ENCODE data around the gene ATP1B1. TPM values are rescaled to one million over a fixed set of nuclear protein-coding genes. Genes with fewer than 3 reads are reported as not detected.

The ATP1B1 gene
- total RNA-seq, 1 experiment from 2014 or later: 40.7 TPM

- POLR2A ChIA-PET: interaction anchor here (0.7 kb wide), 1 partner anchor 10 kb away, joined by 3 read pairs; no protein-coding TSS in a partner anchor
- peaks cover 60% of the 10 kb centered on the region for H3K36me3 Mint-ChIP-seq
- H3K27ac Mint-ChIP-seq: no peak overlapping the region
- H3K4me1 Mint-ChIP-seq: no peaks in the 10 kb centered on the region
- ATAC-seq (no peak), DNase-seq (ENCODE audit: low spot score) (no peak)
- H3K4me3 Mint-ChIP-seq: no peak overlapping the region
- no peaks in the 10 kb centered on the region for H3K27me3 Mint-ChIP-seq (ENCODE audit: low read depth)
- CTCF ChIA-PET: no interaction called here
- H3K9me3 Mint-ChIP-seq: no peaks in the 10 kb centered on the region
- no peak for TF ChIP-seq GTF2I (CRISPR knock-in tag; conservative IDR thresholded peaks at IDR 0.05)
- TF ChIP-seq, protein P1, sequence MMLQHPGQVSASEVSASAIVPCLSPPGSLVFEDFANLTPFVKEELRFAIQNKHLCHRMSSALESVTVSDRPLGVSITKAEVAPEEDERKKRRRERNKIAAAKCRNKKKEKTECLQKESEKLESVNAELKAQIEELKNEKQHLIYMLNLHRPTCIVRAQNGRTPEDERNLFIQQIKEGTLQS (CRISPR knock-in tag; conservative IDR thresholded peaks at IDR 0.05): no peak
- no peak for TF ChIP-seq MYBL2 (CRISPR knock-in tag; IDR thresholded peaks at IDR 0.05)
- no peak for TF ChIP-seq IRF2 (CRISPR knock-in tag; IDR thresholded peaks at IDR 0.05; ENCODE audit: borderline replicate concordance, low read depth)
- TF ChIP-seq PREB (CRISPR knock-in tag; IDR thresholded peaks at IDR 0.05; ENCODE audit: borderline replicate concordance): no peak
- TF ChIP-seq CREB1 (CRISPR knock-in tag; IDR thresholded peaks at IDR 0.05): no peak
Observed at GRCh38 chr1:169127305-169127704, 20.8 kb downstream of the ATP1B1 start.

- TF ChIP-seq NFYB (CRISPR knock-in tag; conservative IDR thresholded peaks at IDR 0.05; ENCODE audit: low read depth) (no peak), EMX1 (CRISPR knock-in tag; IDR thresholded peaks at IDR 0.05) (no peak), ZNF219 (CRISPR knock-in tag; IDR thresholded peaks at IDR 0.05; ENCODE audit: borderline replicate concordance) (no peak), CTCF (IDR thresholded peaks at IDR 0.05) (no peak), ZNF232 (CRISPR knock-in tag; IDR thresholded peaks at IDR 0.05) (no peak), NR3C1 (CRISPR knock-in tag; conservative IDR thresholded peaks at IDR 0.05; ENCODE audit: low read depth) (no peak)
- TF ChIP-seq, protein P2, sequence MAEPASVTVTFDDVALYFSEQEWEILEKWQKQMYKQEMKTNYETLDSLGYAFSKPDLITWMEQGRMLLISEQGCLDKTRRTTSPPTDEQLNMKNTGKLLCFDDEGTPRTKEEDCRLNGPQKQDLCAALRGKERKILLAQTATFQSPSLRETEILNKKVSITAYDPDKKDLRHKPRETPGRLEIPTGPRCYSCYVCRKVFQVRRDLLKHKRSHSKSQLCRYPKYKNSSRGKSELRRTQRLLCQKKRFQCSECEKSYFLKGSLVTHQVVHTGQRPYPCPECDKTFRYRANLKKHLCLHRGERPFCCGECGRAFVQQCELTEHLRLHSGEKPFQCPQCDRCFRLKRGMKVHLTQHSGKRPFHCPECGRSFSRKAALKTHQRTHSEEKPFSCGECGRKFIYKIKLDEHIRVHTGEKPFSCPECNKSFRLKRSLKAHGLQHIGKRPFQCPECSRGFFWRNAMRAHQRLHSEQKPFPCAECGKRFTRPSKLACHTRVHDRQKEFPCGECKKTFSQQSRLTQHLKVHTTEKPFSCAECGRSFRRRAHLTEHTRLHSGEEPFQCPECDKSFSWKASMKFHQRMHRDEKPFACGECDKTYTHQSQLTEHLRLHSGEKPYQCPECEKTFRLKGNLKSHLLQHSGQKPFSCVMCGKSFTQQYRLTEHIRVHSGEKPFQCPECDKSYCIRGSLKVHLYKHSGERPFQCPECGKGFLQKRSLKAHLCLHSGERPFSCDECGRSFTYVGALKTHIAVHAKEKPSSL (CRISPR knock-in tag; conservative IDR thresholded peaks at IDR 0.05): no peak
- CTCF ChIA-PET: no interaction called here
- Mint-ChIP-seq H3K9me3 (no peaks in the 10 kb centered on the region), H3K4me3 (no peak overlapping the region), H3K36me3 (peaks cover 64% of the 10 kb centered on the region), H3K4me1 (peaks cover 4% of the 10 kb centered on the region), H3K27me3 (ENCODE audit: low read depth) (no peaks in the 10 kb centered on the region), H3K27ac (no peak overlapping the region)
- POLR2A ChIA-PET: no interaction called here
- ATAC-seq (no peak), DNase-seq (ENCODE audit: low spot score) (no peak)
Observed at GRCh38 chr1:169128562-169128961, 22.1 kb downstream of the ATP1B1 start.

DNA sequence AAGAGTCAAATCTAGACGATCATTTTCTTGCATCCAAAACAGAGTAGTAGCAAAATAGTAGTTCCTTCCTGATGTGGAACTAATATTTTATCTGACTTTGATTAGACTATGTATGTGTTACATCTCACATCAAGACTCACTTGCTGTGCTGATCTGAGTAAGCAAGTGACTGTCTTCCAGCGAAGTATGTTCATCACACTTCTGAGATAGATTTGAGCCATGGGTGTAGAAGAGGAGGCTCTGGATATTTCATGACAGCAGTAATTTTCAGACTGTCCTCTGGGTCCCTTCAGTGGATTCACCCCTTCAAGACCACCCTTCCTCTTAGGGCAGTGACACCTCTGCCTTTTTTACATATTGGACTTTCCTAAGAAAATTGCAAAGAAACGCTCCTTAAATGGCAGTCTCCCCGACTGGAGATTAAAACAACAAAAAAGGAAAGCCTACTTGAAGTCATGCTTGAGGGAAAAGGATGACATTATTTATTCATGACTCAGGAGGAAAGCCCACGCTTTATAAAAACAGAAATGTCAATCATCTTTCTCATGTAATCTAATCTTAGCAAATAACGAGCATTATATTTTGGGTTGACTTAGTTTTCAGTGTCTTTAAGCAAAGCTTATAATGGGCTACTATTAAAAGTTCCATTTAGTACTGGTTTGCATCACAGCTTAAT lies 22.8 kb downstream of the ATP1B1 start:
- Mint-ChIP-seq H3K27me3 (ENCODE audit: low read depth) (no peaks in the 10 kb centered on the region), H3K4me1 (peaks cover 9% of the 10 kb centered on the region), H3K9me3 (no peaks in the 10 kb centered on the region), H3K27ac (no peak overlapping the region), H3K4me3 (no peak overlapping the region), H3K36me3 (peaks cover 62% of the 10 kb centered on the region)
- ChIA-PET CTCF (no interaction called here), POLR2A (no interaction called here)
- DNase-seq (ENCODE audit: low spot score) (no peak), ATAC-seq (no peak)
- TF ChIP-seq ZNF416 (CRISPR knock-in tag; IDR thresholded peaks at IDR 0.05) (no peak), PRRX2 (CRISPR knock-in tag; IDR thresholded peaks at IDR 0.05) (no peak), JAZF1 (CRISPR knock-in tag; IDR thresholded peaks at IDR 0.05) (no peak), FOXJ3 (CRISPR knock-in tag; IDR thresholded peaks at IDR 0.05; ENCODE audit: borderline replicate concordance) (no peak), FOXK1 (CRISPR knock-in tag; IDR thresholded peaks at IDR 0.05) (no peak), EMX1 (CRISPR knock-in tag; IDR thresholded peaks at IDR 0.05) (no peak)
- TF ChIP-seq, protein P3, sequence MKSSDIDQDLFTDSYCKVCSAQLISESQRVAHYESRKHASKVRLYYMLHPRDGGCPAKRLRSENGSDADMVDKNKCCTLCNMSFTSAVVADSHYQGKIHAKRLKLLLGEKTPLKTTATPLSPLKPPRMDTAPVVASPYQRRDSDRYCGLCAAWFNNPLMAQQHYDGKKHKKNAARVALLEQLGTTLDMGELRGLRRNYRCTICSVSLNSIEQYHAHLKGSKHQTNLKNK (CRISPR knock-in tag; IDR thresholded peaks at IDR 0.05): no peak

All from WTC11 (cell line).